GM12878 (cell line): ENCODE measurements around the gene RNF220. TPM values are rescaled to one million over a fixed set of nuclear protein-coding genes. Genes with fewer than 3 reads are reported as not detected.

Experiments used
- ATAC-seq: fragments of 200-7000 bp; cut with Tn5 transposase; 3 replicates; pipeline ENCODE4 v1.9.1; 2020; ENCODE audit warnings: mild to moderate bottlenecking, moderate library complexity
- BruUV-seq: library from RNA; stranded (reverse); fragments of 400-500 nt; replicated peaks from 2 replicates; lab custom pipeline; 2021; lab: Mats Ljungman, UMichigan
- CTCF ChIA-PET: fragments of 300-600 bp; sonication (Branson Sonifier 250); formaldehyde crosslinking; extraction: SDS; loops from one replicate; lab custom pipeline; 2021; ENCODE audit warnings: inconsistent platforms; lab: Yijun Ruan, JAX
- POLR2A ChIA-PET: fragments of 350-600 bp; formaldehyde crosslinking; extraction: SDS; loops from one replicate; lab custom pipeline; 2021; ENCODE audit warnings: inconsistent platforms; lab: Charles Lee
- RAD21 ChIA-PET: fragments of 300-600 bp; sonication (Branson Sonifier 250); formaldehyde crosslinking; loops from one replicate; lab custom pipeline; 2023; ENCODE audit warnings: antibody characterized with exemption; ENCODE audit not compliant: unreplicated experiment; lab: Charles Lee
- SMC1A ChIA-PET: fragments of 300-600 bp; sonication (Branson Sonifier 250); formaldehyde crosslinking; loops from one replicate; lab custom pipeline; 2023; ENCODE audit not compliant: unreplicated experiment, uncharacterized antibody; lab: Charles Lee
- DNase-seq: peaks from one replicate; pipeline ENCODE4 v3.0.0-alpha.2; 2011; ENCODE audit warnings: low read depth, low spot score
- FAIRE-seq: peaks from 3 replicates; lab custom pipeline; 2011; peaks lifted over from hg19 to GRCh38; lab: Jason Lieb, UNC
- H2AFZ ChIP-seq: 2 replicates; pipeline ENCODE4 v1.6.0; 2011; ENCODE audit warnings: low read depth, low read length, control low read depth; ENCODE audit not compliant: control insufficient read depth
- H3K27ac ChIP-seq: 2 replicates; pipeline ENCODE4 v1.5.1; 2011; ENCODE audit warnings: control low read depth; ENCODE audit not compliant: control insufficient read depth, insufficient read depth
- H3K27me3 ChIP-seq, 2 experiments: replicated peaks in 1 of 2; 2 replicates each; pipeline versions ENCODE4 v1.6.0 to v1.6.1; 2011; ENCODE audit warnings: low read length in 1 of 2; ENCODE audit not compliant: control insufficient read depth in 2 of 2, insufficient read depth in 2 of 2
- H3K36me3 ChIP-seq, 2 experiments: 2 replicates each; pipeline ENCODE4 v1.5.1; 2011; ENCODE audit warnings: low read length in 1 of 2; ENCODE audit not compliant: control insufficient read depth in 2 of 2, insufficient read depth in 2 of 2
- H3K4me1 ChIP-seq: 2 replicates; pipeline ENCODE4 v1.6.1; 2011; ENCODE audit warnings: mild to moderate bottlenecking, low read length, moderate library complexity, mixed read lengths; ENCODE audit not compliant: control insufficient read depth, insufficient read depth
- H3K4me2 ChIP-seq: 2 replicates; pipeline ENCODE4 v1.6.0; 2011; ENCODE audit warnings: control low read depth; ENCODE audit not compliant: control insufficient read depth, insufficient read depth
- H3K4me3 ChIP-seq: fragments of 200-600 bp; sonication (generic); 2 replicates; pipeline ENCODE4 v1.5.1; 2016
- H3K79me2 ChIP-seq: 2 replicates; pipeline ENCODE4 v1.6.0; 2011; ENCODE audit warnings: low read length; ENCODE audit not compliant: control insufficient read depth, insufficient read depth
- H3K9ac ChIP-seq: 2 replicates; pipeline ENCODE4 v1.8.0; 2011; ENCODE audit warnings: low read length, control low read depth, mixed read lengths; ENCODE audit not compliant: control insufficient read depth, insufficient read depth
- H3K9me3 ChIP-seq: replicated peaks from 3 replicates; pipeline ENCODE4 v1.5.1; 2011; ENCODE audit warnings: mild to moderate bottlenecking, low read length; ENCODE audit not compliant: control insufficient read depth, insufficient read depth
- H4K20me1 ChIP-seq: 2 replicates; pipeline ENCODE4 v1.6.0; 2011; ENCODE audit not compliant: control insufficient read depth, insufficient read depth
- IKZF2 ChIP-seq, 2 experiments: fragments of 450-650 bp; IDR thresholded peaks; 2 replicates each; pipeline ENCODE4 v1.6.1; 2017; ENCODE audit warnings: mild to moderate bottlenecking in 2 of 2, moderate library complexity in 2 of 2
- IRF4 ChIP-seq: IDR thresholded peaks from 2 replicates; pipeline ENCODE4 v1.6.1; 2011; ENCODE audit warnings: low read depth, low read length
- KAT2A ChIP-seq: conservative IDR thresholded peaks from 2 replicates; pipeline ENCODE4 v1.6.1; 2011; ENCODE audit warnings: low read depth, low read length; ENCODE audit not compliant: control insufficient read depth
- MXI1 ChIP-seq: fragments of 150-350 bp; IDR thresholded peaks from 2 replicates; pipeline ENCODE4 v1.6.1; 2011; ENCODE audit warnings: low read depth, mild to moderate bottlenecking, inconsistent platforms, low read length, improper control_type of control experiment
- SIX5 ChIP-seq: IDR thresholded peaks from 2 replicates; pipeline ENCODE4 v1.6.1; 2011; ENCODE audit warnings: mild to moderate bottlenecking, low read depth, low read length, moderate library complexity; ENCODE audit not compliant: severe bottlenecking
- ZNF592 ChIP-seq: fragments of 450-650 bp; IDR thresholded peaks from 2 replicates; pipeline ENCODE4 v1.6.1; 2017; ENCODE audit warnings: mild to moderate bottlenecking, moderate library complexity
- WGBS: methylation state at CpG from one replicate; pipeline ENCODE4 v1.1.6; 2016; ENCODE audit warnings: low lambda C conversion rate; ENCODE audit not compliant: insufficient replicate concordance, insufficient coverage; ENCODE audit errors: missing lambda C conversion rate; 5-methylcytosine and 5-hydroxymethylcytosine counted together
- in situ Hi-C: fragments of 300-500 bp; cut with MboI; formaldehyde crosslinking; loops from 9 replicates; pipeline ENCODE4 v1.14.3; 2018; ENCODE audit warnings: mixed read lengths
- intact Hi-C: fragments of 100-400 bp; cut with micrococcal nuclease; formaldehyde crosslinking; loops from one replicate; pipeline ENCODE4 v1.14.2; 2022; ENCODE audit not compliant: unreplicated experiment
- polyA plus RNA-seq, 11 experiments: library from polyadenylated mRNA; depleted of rRNA in 4 of 11; unstranded in 6 of 11; stranded (reverse) in 5 of 11; fragments of >200 nt; fragmentation: Nextera tagmentation in 4 of 11; fragmentation: Illumina TruSeq in 1 of 11; extraction: Ambion mirVana in 4 of 11; extraction: Trizol in 1 of 11; gene quantifications; 1 replicate in 1 of 11; 2 replicates in 10 of 11; pipeline versions ENCODE4 v1.2.1 to v1.2.3, GENCODE V29; 2011 to 2016; ENCODE audit warnings: inconsistent platforms in 2 of 11, missing spikeins in 2 of 11, low read depth in 1 of 11
- total RNA-seq, 4 experiments: library from RNA; depleted of rRNA in 3 of 4; stranded (reverse); fragments of >200 nt in 3 of 4; fragmentation: Illumina TruSeq in 1 of 4; extraction: Trizol in 1 of 4; gene quantifications; 2 replicates each; pipeline versions ENCODE4 v1.2.1 to v1.2.3, GENCODE V29; 2013 to 2021
- TF ChIP-seq, protein P1 (sequence below): fragments of 150-350 bp; IDR thresholded peaks from 2 replicates; pipeline ENCODE4 v1.6.1; 2014; ENCODE audit warnings: mild to moderate bottlenecking, low read depth, low read length

RNF220 gene
- total and polyA plus RNA-seq, 10 of the 15 experiments (the other 5 are each of a cell fraction or from before 2014, with no cell fraction given), result 4.6 to 84.1 (median 53.7) TPM

DNA sequence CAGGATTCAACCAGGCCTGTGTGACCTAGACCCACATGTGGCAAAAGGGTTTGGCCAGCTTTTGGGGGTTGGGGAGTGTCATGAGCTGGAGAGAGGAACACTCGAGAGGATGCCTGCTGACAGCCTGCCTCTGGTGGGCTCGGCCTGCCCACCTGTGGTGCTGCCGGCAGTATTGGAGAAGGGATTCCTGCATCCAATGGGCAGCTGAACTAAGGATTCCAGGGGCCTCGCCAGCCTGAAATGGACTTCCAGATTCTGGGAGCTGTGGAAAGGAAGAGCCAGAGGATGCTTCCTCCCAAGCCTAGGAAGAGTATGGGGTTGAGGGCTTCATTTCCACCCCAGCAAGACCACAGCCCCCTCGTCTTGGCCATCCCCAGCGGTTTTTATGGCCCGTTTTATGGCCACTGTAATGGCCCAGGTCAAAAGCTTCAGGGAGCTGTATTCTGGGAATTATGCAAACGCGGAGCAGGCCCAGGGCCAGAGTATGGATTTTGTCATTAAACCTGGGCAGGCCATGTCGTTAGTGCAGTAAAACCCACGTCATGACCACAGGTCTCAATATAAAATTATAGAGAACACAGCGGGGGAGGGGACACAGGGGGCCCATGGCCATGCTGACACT lies 205.6 kb downstream of the RNF220 start:
- ATAC-seq, result no peak
- in situ Hi-C loops, result no loop called here
- CTCF ChIA-PET, result interaction anchor here (1.5 to 3.0 kb wide), 3 partner anchors 15 to 42 kb away, joined by 4 to 14 read pairs (median 11); no protein-coding TSS in a partner anchor
- SMC1A ChIA-PET, result interaction anchor here (1.1 to 5.3 kb wide), 3 partner anchors 18 to 42 kb away, joined by 3 to 32 read pairs (median 6); no protein-coding TSS in a partner anchor
- H3K4me2 ChIP-seq, result no peak overlapping the region
- H3K9ac ChIP-seq, result no peak overlapping the region
- intact Hi-C loops, result no loop called here
- H3K4me1 ChIP-seq, result no peaks in the 10 kb centered on the region
- H4K20me1 ChIP-seq, result no peaks in the 10 kb centered on the region
- no TSS peak for BruUV-seq
- H3K27ac ChIP-seq, result no peak overlapping the region
- no peaks in the 10 kb centered on the region for H3K9me3 ChIP-seq
- H3K27me3 ChIP-seq, result peaks cover 0 to 1% of the 10 kb centered on the region in 2 experiments; a peak in 2 of 4 replicates
- POLR2A ChIA-PET, result no interaction called here
- H3K4me3 ChIP-seq, result no peak overlapping the region
- no peak for DNase-seq
- no peaks in the 10 kb centered on the region; a peak in 1 of 4 replicates for H3K36me3 ChIP-seq
- H2AFZ ChIP-seq, result no peak overlapping the region
- RAD21 ChIA-PET, result interaction anchor here (1.1 kb wide), 1 partner anchor 42 kb away, joined by 3 read pairs; no protein-coding TSS in a partner anchor
- H3K79me2 ChIP-seq, result no peaks in the 10 kb centered on the region
- 14% methylated on average over 12 of the region's 12 CpGs for WGBS
- FAIRE-seq, result no peak
- TF ChIP-seq IRF4 (no peak), MXI1 (no peak), KAT2A (no peak), IKZF2 (IDR thresholded peaks at IDR 0.05) (no peak)

DNA sequence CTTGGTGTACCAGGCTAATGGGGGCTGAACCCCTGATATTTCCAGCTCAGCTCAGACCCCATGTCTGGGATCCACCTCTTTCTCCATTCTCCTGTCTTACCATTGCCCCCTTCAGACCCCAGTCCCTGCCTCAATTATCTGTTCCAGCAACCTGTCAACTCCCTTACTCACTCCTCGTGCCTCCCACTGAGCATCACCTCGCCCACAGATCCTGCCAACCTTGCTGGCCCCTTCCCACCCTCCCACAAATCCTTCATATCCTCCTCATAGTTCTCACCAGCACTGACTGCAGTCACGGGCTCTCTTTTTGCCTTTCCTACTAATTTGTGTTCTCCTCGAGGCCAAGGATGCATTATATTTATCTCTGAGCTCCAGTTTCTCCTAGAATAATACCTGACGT lies 206.4 kb downstream of the RNF220 start:
- peaks cover 0 to 1% of the 10 kb centered on the region in 2 experiments; a peak in 2 of 4 replicates for H3K27me3 ChIP-seq
- H3K36me3 ChIP-seq, result no peaks in the 10 kb centered on the region; a peak in 1 of 4 replicates
- TF ChIP-seq, protein P1, sequence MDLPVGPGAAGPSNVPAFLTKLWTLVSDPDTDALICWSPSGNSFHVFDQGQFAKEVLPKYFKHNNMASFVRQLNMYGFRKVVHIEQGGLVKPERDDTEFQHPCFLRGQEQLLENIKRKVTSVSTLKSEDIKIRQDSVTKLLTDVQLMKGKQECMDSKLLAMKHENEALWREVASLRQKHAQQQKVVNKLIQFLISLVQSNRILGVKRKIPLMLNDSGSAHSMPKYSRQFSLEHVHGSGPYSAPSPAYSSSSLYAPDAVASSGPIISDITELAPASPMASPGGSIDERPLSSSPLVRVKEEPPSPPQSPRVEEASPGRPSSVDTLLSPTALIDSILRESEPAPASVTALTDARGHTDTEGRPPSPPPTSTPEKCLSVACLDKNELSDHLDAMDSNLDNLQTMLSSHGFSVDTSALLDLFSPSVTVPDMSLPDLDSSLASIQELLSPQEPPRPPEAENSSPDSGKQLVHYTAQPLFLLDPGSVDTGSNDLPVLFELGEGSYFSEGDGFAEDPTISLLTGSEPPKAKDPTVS, result no peak
- TF ChIP-seq ZNF592 (no peak), SIX5 (no peak)
- ATAC-seq (no peak), FAIRE-seq (no peak), DNase-seq (no peak)
- H3K79me2 ChIP-seq, result no peaks in the 10 kb centered on the region
- H3K9me3 ChIP-seq, result no peaks in the 10 kb centered on the region
- 8% methylated on average over 5 of the region's 5 CpGs for WGBS
- H4K20me1 ChIP-seq, result no peaks in the 10 kb centered on the region
- CTCF ChIA-PET, result interaction anchor here (1.0 to 2.0 kb wide), 3 partner anchors 17 to 65 kb away, joined by 3 to 14 read pairs (median 5); no protein-coding TSS in a partner anchor
- SMC1A ChIA-PET, result interaction anchor here (5.3 kb wide), 1 partner anchor 41 kb away, joined by 32 read pairs; no protein-coding TSS in a partner anchor
- no peaks in the 10 kb centered on the region for H3K4me1 ChIP-seq
- in situ Hi-C loops, result no loop called here
- intact Hi-C loops, result no loop called here
- RAD21 ChIA-PET, result interaction anchor here (1.1 kb wide), 1 partner anchor 42 kb away, joined by 3 read pairs; no protein-coding TSS in a partner anchor
- no peak overlapping the region for H2AFZ ChIP-seq
- H3K27ac ChIP-seq, result no peak overlapping the region
- no peak overlapping the region for H3K9ac ChIP-seq
- H3K4me3 ChIP-seq, result no peak overlapping the region
- no peak overlapping the region for H3K4me2 ChIP-seq
- POLR2A ChIA-PET, result no interaction called here
- no TSS peak for BruUV-seq
